Endothelial cell of umbilical vein (primary cell): ENCODE data around the gene ASXL1. TPM values are rescaled to one million over a fixed set of nuclear protein-coding genes. Genes with fewer than 3 reads are reported as not detected.

Experiments used
- BruUV-seq: library from RNA; stranded (reverse); fragments of 400-500 nt; replicated peaks from 2 replicates; lab custom pipeline; 2021; lab: Mats Ljungman, UMichigan
- CTCF ChIA-PET: fragments of 300-600, 350-600 bp; sonication (Branson Sonifier 250); formaldehyde crosslinking; loops from one replicate; lab custom pipeline; 2021; ENCODE audit warnings: antibody characterized with exemption, inconsistent platforms; lab: Charles Lee
- POLR2A ChIA-PET: fragments of 300-600, 350-600 bp; sonication (Branson Sonifier 250); formaldehyde crosslinking; loops from one replicate; lab custom pipeline; 2021; ENCODE audit warnings: antibody characterized with exemption, inconsistent platforms; lab: Charles Lee
- DNase-seq: peaks from one replicate; pipeline ENCODE4 v3.0.0-alpha.2; 2011; ENCODE audit warnings: low read depth, low spot score
- FAIRE-seq: peaks from 2 replicates; lab custom pipeline; 2011; peaks lifted over from hg19 to GRCh38; lab: Jason Lieb, UNC
- H2AFZ ChIP-seq: 2 replicates; pipeline ENCODE4 v1.6.0; 2012; ENCODE audit warnings: low read depth, low read length, control low read depth, inconsistent platforms
- H3K27ac ChIP-seq: 2 replicates; pipeline ENCODE4 v1.5.1; 2011; ENCODE audit warnings: low read depth, mild to moderate bottlenecking, control low read depth, low read length, moderate library complexity; ENCODE audit not compliant: insufficient read depth
- H3K27me3 ChIP-seq, 2 experiments: 2 replicates each; pipeline versions ENCODE4 v1.6.0 to v1.6.1; 2011; ENCODE audit warnings: low read length in 2 of 2, mixed read lengths in 1 of 2; ENCODE audit not compliant: control insufficient read depth in 2 of 2, insufficient read depth in 2 of 2
- H3K36me3 ChIP-seq, 2 experiments: 2 replicates in 1 of 2; 3 replicates in 1 of 2; pipeline ENCODE4 v1.5.1; 2011; ENCODE audit warnings: low read length in 2 of 2, mild to moderate bottlenecking in 1 of 2, moderate library complexity in 1 of 2; ENCODE audit not compliant: control insufficient read depth in 2 of 2, insufficient read depth in 2 of 2; ENCODE audit errors: extremely low read depth in 1 of 2
- H3K4me1 ChIP-seq: 3 replicates; pipeline ENCODE4 v1.5.1; 2011; ENCODE audit warnings: mild to moderate bottlenecking, low read length; ENCODE audit not compliant: control insufficient read depth, insufficient read depth; ENCODE audit errors: extremely low read depth
- H3K4me2 ChIP-seq: 2 replicates; pipeline ENCODE4 v1.6.1; 2011; ENCODE audit warnings: low read length, control low read depth, mixed read lengths; ENCODE audit not compliant: insufficient read depth
- H3K4me3 ChIP-seq, 3 experiments: fragments of 200-600 bp in 1 of 3; sonication (generic), shearing (Covaris generic) in 1 of 3; replicated peaks in 1 of 3; 2 replicates each; pipeline ENCODE4 v1.5.1; 2011 to 2016; ENCODE audit warnings: control low read depth in 3 of 3, low read length in 3 of 3, mild to moderate bottlenecking in 2 of 3, inconsistent platforms in 1 of 3, low read depth in 1 of 3, moderate library complexity in 1 of 3; ENCODE audit not compliant: insufficient read depth in 1 of 3
- H3K79me2 ChIP-seq: 2 replicates; pipeline ENCODE4 v1.6.0; 2012; ENCODE audit warnings: low read length, inconsistent platforms; ENCODE audit not compliant: control insufficient read depth, insufficient read depth
- H3K9ac ChIP-seq: replicated peaks from 2 replicates; pipeline ENCODE3; 2011; ENCODE audit warnings: low read length, control low read depth; ENCODE audit not compliant: insufficient read depth; ENCODE audit errors: extremely low read depth
- H3K9me1 ChIP-seq: replicated peaks from 3 replicates; pipeline ENCODE4 v1.6.0; 2011; ENCODE audit warnings: mild to moderate bottlenecking, low read length; ENCODE audit not compliant: control insufficient read depth, insufficient read depth; ENCODE audit errors: extremely low read depth
- H3K9me3 ChIP-seq: replicated peaks from 2 replicates; pipeline ENCODE4 v1.5.1; 2012; ENCODE audit warnings: low read length, inconsistent platforms; ENCODE audit not compliant: control insufficient read depth, insufficient read depth
- H4K20me1 ChIP-seq: replicated peaks from 2 replicates; pipeline ENCODE3; 2011; ENCODE audit warnings: mild to moderate bottlenecking, low read length; ENCODE audit not compliant: control insufficient read depth, insufficient read depth; ENCODE audit errors: extremely low read depth
- CTCF ChIP-seq, 2 donors: IDR thresholded peaks; 1 replicate in 1 of 2; 2 replicates in 1 of 2; pipeline ENCODE4 v1.5.1; 2011; ENCODE audit warnings: low read length in 2 of 2, mild to moderate bottlenecking in 2 of 2, moderate library complexity in 2 of 2, control low read depth in 1 of 2, inconsistent platforms in 1 of 2, low read depth in 1 of 2; ENCODE audit not compliant: insufficient read depth in 1 of 2; ENCODE audit errors: extremely low read depth in 1 of 2
- EZH2 ChIP-seq: IDR thresholded peaks from 2 replicates; pipeline ENCODE4 v1.6.1; 2012; ENCODE audit warnings: borderline replicate concordance, low read depth, mild to moderate bottlenecking, moderate library complexity, low read length, inconsistent platforms; ENCODE audit not compliant: severe bottlenecking
- FOS ChIP-seq: IDR thresholded peaks from 2 replicates; pipeline ENCODE4 v1.6.1; 2011; ENCODE audit warnings: mild to moderate bottlenecking, low read length, moderate library complexity, borderline replicate concordance; ENCODE audit not compliant: insufficient read depth
- GATA2 ChIP-seq: IDR thresholded peaks from 2 replicates; pipeline ENCODE4 v1.7.0; 2011; ENCODE audit warnings: low read depth, mild to moderate bottlenecking, moderate library complexity, mixed read lengths, low read length; ENCODE audit not compliant: insufficient read length, insufficient read depth
- JUN ChIP-seq: IDR thresholded peaks from 2 replicates; pipeline ENCODE4 v1.6.1; 2011; ENCODE audit warnings: borderline replicate concordance, low read depth; ENCODE audit not compliant: insufficient read length, insufficient read depth
- MYC ChIP-seq: IDR thresholded peaks from one replicate; pipeline ENCODE4 v1.6.1; 2011; ENCODE audit warnings: mild to moderate bottlenecking, low read depth, low read length
- POLR2A ChIP-seq: IDR thresholded peaks from 2 replicates; pipeline ENCODE4 v1.6.1; 2012; ENCODE audit warnings: low read depth, mild to moderate bottlenecking, control low read depth, low read length
- POLR2AphosphoS5 ChIP-seq: IDR thresholded peaks from 2 replicates; pipeline ENCODE4 v1.6.1; 2012; ENCODE audit warnings: low read depth, mild to moderate bottlenecking, control low read depth, low read length, moderate library complexity; ENCODE audit not compliant: insufficient read depth
- dilution Hi-C: fragments of 300-500 bp; cut with MboI; formaldehyde crosslinking; loops from one replicate; pipeline ENCODE4 v1.15.0; 2019; ENCODE audit warnings: low sequenced_read_pairs; ENCODE audit not compliant: extremely low pct_ligation_motif_present
- intact Hi-C: fragments of 100-400 bp; cut with micrococcal nuclease; formaldehyde crosslinking; loops from one replicate; pipeline ENCODE4 v1.10.0; 2022
- polyA plus RNA-seq, 4 experiments: library from polyadenylated mRNA; depleted of rRNA in 3 of 4; stranded (reverse) in 3 of 4; unstranded in 1 of 4; fragments of >200 nt; gene quantifications; 2 replicates each; pipeline versions ENCODE4 v1.2.1 to v1.2.3, GENCODE V29; 2011 to 2012; ENCODE audit warnings: missing spikeins in 1 of 4
- total RNA-seq: library from RNA; stranded (reverse); gene quantifications from 2 replicates; pipeline ENCODE4 v1.2.3, GENCODE V29; 2021
- TF ChIP-seq, protein P1 (sequence below): IDR thresholded peaks from 2 replicates; pipeline ENCODE4 v1.6.1; 2011; ENCODE audit not compliant: insufficient read depth, insufficient read length

Gene ASXL1
- total and polyA plus RNA-seq, 2 donors (not counting 3 experiments of a cell fraction or from before 2014, with no cell fraction given): 45.4 to 101 TPM

GRCh38 chr20:32479012-32479411 is 120.9 kb downstream of the ASXL1 start:
- no peaks in the 10 kb centered on the region for H3K27me3 ChIP-seq
- peaks cover 74% of the 10 kb centered on the region for H3K4me1 ChIP-seq
- DNase-seq (no peak), FAIRE-seq (no peak)
- H3K9ac ChIP-seq: no peak overlapping the region
- BruUV-seq: no TSS peak
- H3K9me3 ChIP-seq: no peaks in the 10 kb centered on the region
- TF ChIP-seq, protein P1, sequence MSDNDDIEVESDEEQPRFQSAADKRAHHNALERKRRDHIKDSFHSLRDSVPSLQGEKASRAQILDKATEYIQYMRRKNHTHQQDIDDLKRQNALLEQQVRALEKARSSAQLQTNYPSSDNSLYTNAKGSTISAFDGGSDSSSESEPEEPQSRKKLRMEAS: no peak
- POLR2A ChIA-PET: no interaction called here
- CTCF ChIA-PET: interaction anchor here (0.8 to 1.0 kb wide), 2 partner anchors 11 to 19 kb away, joined by 3 to 4 read pairs; no protein-coding TSS in a partner anchor
- H3K79me2 ChIP-seq: peaks cover 89% of the 10 kb centered on the region
- no peak overlapping the region for H3K4me2 ChIP-seq
- H3K36me3 ChIP-seq: no peaks in the 10 kb centered on the region
- no peaks in the 10 kb centered on the region for H3K9me1 ChIP-seq
- H2AFZ ChIP-seq: no peak overlapping the region
- no peak overlapping the region for H3K4me3 ChIP-seq
- dilution Hi-C loops (no loop called here), intact Hi-C loops (no loop called here)
- peaks cover 2% of the 10 kb centered on the region for H4K20me1 ChIP-seq
- no peak overlapping the region for H3K27ac ChIP-seq

GRCh38 chr20:32479697-32480171 is 121.6 kb downstream of the ASXL1 start:
- Histone ChIP-seq H3K79me2 (peaks cover 82% of the 10 kb centered on the region), H3K27ac (no peak overlapping the region), H3K9me1 (no peaks in the 10 kb centered on the region), H3K36me3 (no peaks in the 10 kb centered on the region), H3K27me3 (no peaks in the 10 kb centered on the region), H3K4me2 (no peak overlapping the region), H3K4me3 (no peak overlapping the region), H4K20me1 (peaks cover 2% of the 10 kb centered on the region), H3K4me1 (peaks cover 70% of the 10 kb centered on the region), H2AFZ (no peak overlapping the region), H3K9me3 (no peaks in the 10 kb centered on the region), H3K9ac (no peak overlapping the region)
- TF ChIP-seq POLR2AphosphoS5 (no peak), POLR2A (no peak), JUN (no peak), FOS (no peak), CTCF (IDR thresholded peaks at IDR 0.05; ENCODE audit: extremely low read depth in 1 of 2, insufficient read depth in 1 of 2, low read depth in 1 of 2, low read length in 2 of 2) (no peak), GATA2 (no peak), EZH2 (no peak), MYC (no peak)
- TF ChIP-seq, protein P1: no peak
- no TSS peak for BruUV-seq
- ChIA-PET POLR2A (no interaction called here), CTCF (interaction anchor here (0.8 to 1.7 kb wide), 4 partner anchors 11 to 34 kb away, joined by 3 to 4 read pairs (median 3); no protein-coding TSS in a partner anchor)
- dilution Hi-C loops (no loop called here), intact Hi-C loops (no loop called here)
- DNase-seq: no peak
- FAIRE-seq: no peak
